Measurements from ENCODE around the gene ARSG. TPM values are rescaled to one million over a fixed set of nuclear protein-coding genes. Genes with fewer than 3 reads are reported as not detected.

Gene ARSG
- total and polyA plus RNA-seq, 3 experiments from 2014 or later = 7.0 to 9.5 (median 7.7) TPM

- no peaks in the 10 kb centered on the region for H3K9me3 Mint-ChIP-seq
- ChIA-PET POLR2A (no interaction called here), CTCF (no interaction called here)
- H3K36me3 ChIP-seq (ENCODE audit: insufficient read depth, low read length) = peaks cover 5% of the 10 kb centered on the region
- H3K4me3 ChIP-seq (ENCODE audit: low read length) = no peak overlapping the region
- H3K27me3 Mint-ChIP-seq = peaks cover 0 to 1% of the 10 kb centered on the region in 2 donors
- peaks cover 11% of the 10 kb centered on the region for H3K4me1 ChIP-seq (ENCODE audit: insufficient read depth, low read length)
- H3K27ac ChIP-seq (ENCODE audit: low read depth, low read length) = no peak overlapping the region
- peaks cover 3 to 42% (median 13%) of the 10 kb centered on the region in 3 donors for H3K36me3 Mint-ChIP-seq
- no peaks in the 10 kb centered on the region for H3K9me3 ChIP-seq (ENCODE audit: low read length)
- no peak overlapping the region for H3K27ac Mint-ChIP-seq
- no peaks in the 10 kb centered on the region for H3K27me3 ChIP-seq (ENCODE audit: insufficient read depth, low read length, poor library complexity, severe bottlenecking)
- no peak overlapping the region for H3K4me3 Mint-ChIP-seq
- no peak for DNase-seq
- H3K4me1 Mint-ChIP-seq = peaks cover 18 to 22% (median 18%) of the 10 kb centered on the region in 3 donors
These were observed 161.5 kb downstream of the ARSG start for GRCh38 chr17:68452724-68453290.

- no peaks in the 10 kb centered on the region for H3K27me3 ChIP-seq (ENCODE audit: insufficient read depth, low read length, poor library complexity, severe bottlenecking)
- H3K9me3 ChIP-seq (ENCODE audit: low read length) = no peaks in the 10 kb centered on the region
- no peak overlapping the region for H3K27ac ChIP-seq (ENCODE audit: low read depth, low read length)
- Mint-ChIP-seq H3K9me3 (no peaks in the 10 kb centered on the region), H3K4me1 (peaks cover 28 to 34% (median 30%) of the 10 kb centered on the region in 3 donors), H3K27ac (peak overlapping the region in 1 of 8 donors; percentile 46), H3K27me3 (peaks cover 0 to 1% of the 10 kb centered on the region in 2 donors), H3K4me3 (peak overlapping the region in 1 of 7 donors; percentile 89), H3K36me3 (peaks cover 3 to 32% (median 13%) of the 10 kb centered on the region in 3 donors)
- no peaks in the 10 kb centered on the region for H3K36me3 ChIP-seq (ENCODE audit: insufficient read depth, low read length)
- peaks cover 20% of the 10 kb centered on the region for H3K4me1 ChIP-seq (ENCODE audit: insufficient read depth, low read length)
- no peak for DNase-seq
- ChIA-PET CTCF (interaction anchor here (0.8 kb wide), 1 partner anchor 189 kb away, joined by 3 read pairs; no protein-coding TSS in a partner anchor), POLR2A (no interaction called here)
- H3K4me3 ChIP-seq (ENCODE audit: low read length) = no peak overlapping the region
These were observed 162.8 kb downstream of the ARSG start for GRCh38 chr17:68453991-68454665.

GRCh38 chr17:68455901-68456338, 164.6 kb downstream of the ARSG start:
- Histone ChIP-seq H3K27ac (ENCODE audit: low read depth, low read length) (no peak overlapping the region), H3K9me3 (ENCODE audit: low read length) (no peaks in the 10 kb centered on the region), H3K36me3 (ENCODE audit: insufficient read depth, low read length) (no peaks in the 10 kb centered on the region), H3K27me3 (ENCODE audit: insufficient read depth, low read length, poor library complexity, severe bottlenecking) (no peaks in the 10 kb centered on the region), H3K4me3 (ENCODE audit: low read length) (no peak overlapping the region), H3K4me1 (ENCODE audit: insufficient read depth, low read length) (peaks cover 36% of the 10 kb centered on the region)
- CTCF ChIA-PET = interaction anchor here (0.7 to 1.6 kb wide), 3 partner anchors 8 to 251 kb away, joined by 3 to 5 read pairs (median 5); no protein-coding TSS in a partner anchor
- Mint-ChIP-seq H3K4me3 (peak overlapping the region; percentile 85 to 90 (median 88)), H3K36me3 (peaks cover 3 to 15% (median 8%) of the 10 kb centered on the region in 3 donors), H3K27ac (peak overlapping the region in 6 of 8 donors; percentile 12 to 75 (median 38)), H3K4me1 (peaks cover 44 to 50% (median 46%) of the 10 kb centered on the region in 3 donors), H3K9me3 (no peaks in the 10 kb centered on the region), H3K27me3 (no peaks in the 10 kb centered on the region)
- DNase-seq = no peak
- POLR2A ChIA-PET = interaction anchor here (0.6 kb wide), 1 partner anchor 142 kb away, joined by 5 read pairs; no protein-coding TSS in a partner anchor

GRCh38 chr17:68456339-68457167, 165.3 kb downstream of the ARSG start:
- H3K9me3 Mint-ChIP-seq = no peaks in the 10 kb centered on the region
- peaks cover 50 to 57% (median 52%) of the 10 kb centered on the region in 3 donors for H3K4me1 Mint-ChIP-seq
- peak overlapping the region; percentile 43 for H3K4me3 ChIP-seq (ENCODE audit: low read length)

GRCh38 chr17:68457168-68457538, 165.9 kb downstream of the ARSG start, which contains the start of gene WIPI1:
TSS of gene WIPI1 (minus strand) at chr17:68457496. CDS start at chr17:68457421, 75 bp downstream.
- H3K4me3 ChIP-seq (ENCODE audit: low read length) = peak within 1 kb of the TSS; percentile 69

More at GRCh38 chr17:68456339-68457167, 165.3 kb downstream of the ARSG start:
- no peak overlapping the region for H3K27ac ChIP-seq (ENCODE audit: low read depth, low read length)
- DNase-seq = peak in 1 of 5 donors; percentile 49
- no peaks in the 10 kb centered on the region for H3K36me3 ChIP-seq (ENCODE audit: insufficient read depth, low read length)
- no peaks in the 10 kb centered on the region for H3K9me3 ChIP-seq (ENCODE audit: low read length)
- POLR2A ChIA-PET = interaction anchor here (0.6 to 4.9 kb wide), 8 partner anchors 18 to 209 kb away, joined by 3 to 42 read pairs (median 5); partner anchors contain the start of genes AMZ2, ARSG, PRKAR1A and SLC16A6
- Mint-ChIP-seq H3K27ac (peak overlapping the region; percentile 40 to 94 (median 86)), H3K36me3 (peaks cover 2 to 11% (median 6%) of the 10 kb centered on the region in 3 donors), H3K4me3 (peak overlapping the region; percentile 85 to 90 (median 88)), H3K27me3 (no peaks in the 10 kb centered on the region)
- CTCF ChIA-PET = interaction anchor here (0.6 to 5.9 kb wide), 8 partner anchors 9 to 256 kb away, joined by 3 to 48 read pairs (median 6); no protein-coding TSS in a partner anchor
- peaks cover 42% of the 10 kb centered on the region for H3K4me1 ChIP-seq (ENCODE audit: insufficient read depth, low read length)
- H3K27me3 ChIP-seq (ENCODE audit: insufficient read depth, low read length, poor library complexity, severe bottlenecking) = no peaks in the 10 kb centered on the region

GRCh38 chr17:68457539-68458259, 166.4 kb downstream of the ARSG start:
- Mint-ChIP-seq H3K4me3 (peak overlapping the region; percentile 87 to 91 (median 89)), H3K4me1 (peaks cover 60 to 68% (median 64%) of the 10 kb centered on the region in 3 donors), H3K36me3 (peaks cover 0 to 4% (median 3%) of the 10 kb centered on the region in 3 donors), H3K27ac (peak overlapping the region; percentile 57 to 98 (median 93)), H3K27me3 (no peaks in the 10 kb centered on the region), H3K9me3 (no peaks in the 10 kb centered on the region)
- Histone ChIP-seq H3K4me1 (ENCODE audit: insufficient read depth, low read length) (peaks cover 53% of the 10 kb centered on the region), H3K9me3 (ENCODE audit: low read length) (no peaks in the 10 kb centered on the region), H3K4me3 (ENCODE audit: low read length) (peak overlapping the region; percentile 69), H3K36me3 (ENCODE audit: insufficient read depth, low read length) (no peaks in the 10 kb centered on the region), H3K27me3 (ENCODE audit: insufficient read depth, low read length, poor library complexity, severe bottlenecking) (no peaks in the 10 kb centered on the region), H3K27ac (ENCODE audit: low read depth, low read length) (peak overlapping the region; percentile 64)
- DNase-seq = peak; percentile 98 to 99 (median 99)
- ChIA-PET CTCF (interaction anchor here (0.6 to 5.9 kb wide), 18 partner anchors 10 to 400 kb away, joined by 3 to 48 read pairs (median 6); partner anchors contain the start of genes AMZ2, ARSG and SLC16A6), POLR2A (interaction anchor here (0.6 to 4.9 kb wide), 14 partner anchors 8 to 270 kb away, joined by 3 to 42 read pairs (median 4); partner anchors contain the start of genes AMZ2, ARSG, PRKAR1A and SLC16A6)

More at GRCh38 chr17:68457168-68457538, 165.9 kb downstream of the ARSG start, which contains the start of gene WIPI1:
- H3K4me1 Mint-ChIP-seq = peaks cover 56 to 63% (median 58%) of the 10 kb centered on the region in 3 donors
- DNase-seq = no peak
- H3K4me3 Mint-ChIP-seq = peak within 1 kb of the TSS; percentile 87 to 91 (median 89)
- no peaks in the 10 kb centered on the region for H3K27me3 Mint-ChIP-seq
- peak within 1 kb of the TSS; percentile 64 to 98 (median 94) for H3K27ac Mint-ChIP-seq
- Histone ChIP-seq H3K9me3 (ENCODE audit: low read length) (no peaks in the 10 kb centered on the region), H3K27ac (ENCODE audit: low read depth, low read length) (peak within 1 kb of the TSS; percentile 64), H3K27me3 (ENCODE audit: insufficient read depth, low read length, poor library complexity, severe bottlenecking) (no peaks in the 10 kb centered on the region), H3K36me3 (ENCODE audit: insufficient read depth, low read length) (no peaks in the 10 kb centered on the region), H3K4me1 (ENCODE audit: insufficient read depth, low read length) (peaks cover 48% of the 10 kb centered on the region)
- CTCF ChIA-PET = interaction anchor here (0.6 to 5.9 kb wide), 13 partner anchors 12 to 399 kb away, joined by 3 to 48 read pairs (median 4); no protein-coding TSS in a partner anchor
- POLR2A ChIA-PET = interaction anchor here (0.6 to 4.9 kb wide), 10 partner anchors 11 to 257 kb away, joined by 3 to 42 read pairs (median 4); partner anchors contain the start of genes AMZ2, ARSG, PRKAR1A and SLC16A6
- H3K36me3 Mint-ChIP-seq = peaks cover 0 to 6% (median 3%) of the 10 kb centered on the region in 3 donors
- no peaks in the 10 kb centered on the region for H3K9me3 Mint-ChIP-seq
